Ascending aorta (tissue), 2 donors: ENCODE results near the gene PGPEP1. TPM values are rescaled to one million over a fixed set of nuclear protein-coding genes. Genes with fewer than 3 reads are reported as not detected.
A peak's percentile ranks its signal among the peaks of the same experiment; 100 is the strongest.

ENCODE experiments used
- DNase-seq, 2 donors: peaks; one replicate each; pipeline ENCODE4 v3.0.0-alpha.2; 2019; ENCODE audit warnings: low spot score in 2 of 2
- H3K27ac ChIP-seq, 2 donors: fragments of 200-600 bp; sonication (generic); one replicate each; pipeline ENCODE4 v1.5.1; 2016 to 2017; ENCODE audit warnings: mild to moderate bottlenecking in 1 of 2
- H3K27me3 ChIP-seq: fragments of 200-600 bp; sonication (generic); one replicate; pipeline ENCODE4 v1.5.1; 2017
- H3K36me3 ChIP-seq, 2 donors: fragments of 200-600 bp; sonication (generic); one replicate each; pipeline ENCODE4 v1.5.1; 2016
- H3K4me1 ChIP-seq, 2 donors: fragments of 200-600 bp; sonication (generic); one replicate each; pipeline ENCODE4 v1.5.1; 2016 to 2017; ENCODE audit warnings: mild to moderate bottlenecking in 1 of 2
- H3K4me3 ChIP-seq, 2 donors: fragments of 200-600 bp; sonication (generic); one replicate each; pipeline ENCODE4 v1.5.1; 2016 to 2017; ENCODE audit warnings: mild to moderate bottlenecking in 1 of 2
- H3K9me3 ChIP-seq, 2 donors: fragments of 200-600 bp; sonication (generic); one replicate each; pipeline ENCODE4 v1.5.1; 2016
- intact Hi-C: fragments of 100-400 bp; cut with DNase I; formaldehyde crosslinking; loops from one replicate; pipeline ENCODE4 v1.15.1; 2023
- total RNA-seq: library from RNA; depleted of rRNA; stranded (reverse); fragments of >200 nt; gene quantifications from one replicate; pipeline ENCODE4 v1.1.0, GENCODE V29; 2016
- TF ChIP-seq, protein P1 (sequence below), 3 experiments: fragments of 200-600 bp in 2 of 3; fragments of 450-650 bp in 1 of 3; sonication (generic) in 2 of 3; IDR thresholded peaks; one replicate each; pipeline ENCODE4 v1.5.1; 2016 to 2019; ENCODE audit warnings: antibody characterized with exemption in 3 of 3, mild to moderate bottlenecking in 1 of 3, moderate library complexity in 1 of 3

The PGPEP1 gene
- total RNA-seq, 1 donor from 2014 or later: 14.8 TPM

DNA sequence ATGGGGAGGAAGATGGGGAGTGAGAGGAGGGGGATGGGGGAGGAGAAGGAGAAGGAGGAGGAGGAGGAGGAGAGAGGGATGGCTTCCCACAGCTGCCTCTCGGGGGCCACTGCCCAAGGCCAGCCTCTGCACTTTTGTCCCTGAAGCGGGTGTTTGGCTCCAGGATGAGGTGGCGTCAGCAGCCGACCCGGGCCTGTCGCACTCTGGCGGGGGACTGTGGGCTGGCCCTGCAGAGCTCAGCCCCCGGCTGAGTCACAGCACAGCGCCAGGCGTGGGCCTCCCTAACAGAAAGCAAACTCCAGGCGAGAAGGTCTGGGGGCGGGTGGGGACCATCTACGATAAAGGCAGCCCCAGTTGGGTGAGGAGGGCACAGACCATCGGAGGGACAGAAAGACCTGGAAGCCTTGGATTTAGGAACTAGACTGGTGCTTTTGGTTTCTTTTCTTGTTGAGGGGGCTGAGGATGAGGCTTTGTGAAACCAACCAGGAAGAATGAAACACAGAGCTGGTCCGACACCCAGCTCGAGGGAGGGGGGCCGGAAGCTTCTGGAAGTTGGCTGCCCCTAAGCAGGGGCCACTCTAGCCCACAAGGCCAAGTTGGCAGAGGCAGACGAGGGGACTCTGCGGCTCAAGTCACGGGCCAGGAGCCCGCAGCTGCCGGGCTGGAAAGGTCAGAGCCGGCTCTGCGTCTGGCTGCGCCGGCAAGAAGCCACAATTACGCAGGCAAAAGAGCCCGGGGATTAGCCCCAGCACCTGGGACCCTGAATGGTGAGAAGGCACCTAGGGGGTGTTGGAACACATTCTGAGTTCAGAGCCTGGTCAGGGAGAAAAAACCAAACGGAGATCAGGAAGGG, 35.7 kb upstream of the PGPEP1 start:
- intact Hi-C loops: loop anchor here (1.0 kb wide), 2 partner anchors 12 to 19 kb away; partner anchors contain the start of gene LSM4
- H3K4me1 ChIP-seq: peaks cover 41 to 77% of the 10 kb centered on the region in 2 donors

DNA sequence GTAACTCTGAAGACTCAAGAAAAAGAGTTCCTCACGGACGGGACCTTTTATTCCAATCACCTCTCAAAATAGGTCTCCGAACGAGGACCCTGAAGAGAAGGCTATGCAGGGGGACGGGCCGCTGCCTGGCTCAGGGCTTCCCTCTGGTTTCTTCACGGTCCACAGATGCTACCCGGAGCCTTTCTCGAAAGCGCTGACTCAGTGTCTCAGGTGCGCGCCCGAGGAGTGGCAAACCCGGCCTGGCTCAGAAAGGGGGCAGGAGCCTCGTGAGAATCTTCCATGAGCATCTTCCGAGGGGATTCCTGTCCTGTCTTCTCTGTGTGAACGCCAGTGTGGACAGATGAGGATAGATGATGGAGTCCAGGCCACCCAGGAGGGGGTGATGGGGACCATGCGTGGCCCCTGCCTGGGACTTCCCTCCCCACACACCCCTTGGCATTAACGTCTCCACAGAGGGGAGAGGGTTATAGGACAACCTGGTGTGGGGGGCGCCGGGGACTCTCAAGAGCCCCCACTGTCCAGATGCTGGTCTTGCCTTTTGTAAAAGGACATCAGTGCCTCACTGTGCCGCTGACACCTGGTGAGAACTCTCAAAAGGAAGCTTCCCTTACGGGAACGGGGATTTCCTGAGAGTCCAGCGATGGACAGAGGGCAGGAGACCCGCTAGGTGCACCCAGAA, 34.0 kb upstream of the PGPEP1 start:
- DNase-seq: no peak
- peak overlapping the region; percentile 98 to 100 for H3K27ac ChIP-seq
- H3K4me1 ChIP-seq: peaks cover 34 to 65% of the 10 kb centered on the region in 2 donors
- H3K9me3 ChIP-seq: no peaks in the 10 kb centered on the region
- TF ChIP-seq, protein P1, sequence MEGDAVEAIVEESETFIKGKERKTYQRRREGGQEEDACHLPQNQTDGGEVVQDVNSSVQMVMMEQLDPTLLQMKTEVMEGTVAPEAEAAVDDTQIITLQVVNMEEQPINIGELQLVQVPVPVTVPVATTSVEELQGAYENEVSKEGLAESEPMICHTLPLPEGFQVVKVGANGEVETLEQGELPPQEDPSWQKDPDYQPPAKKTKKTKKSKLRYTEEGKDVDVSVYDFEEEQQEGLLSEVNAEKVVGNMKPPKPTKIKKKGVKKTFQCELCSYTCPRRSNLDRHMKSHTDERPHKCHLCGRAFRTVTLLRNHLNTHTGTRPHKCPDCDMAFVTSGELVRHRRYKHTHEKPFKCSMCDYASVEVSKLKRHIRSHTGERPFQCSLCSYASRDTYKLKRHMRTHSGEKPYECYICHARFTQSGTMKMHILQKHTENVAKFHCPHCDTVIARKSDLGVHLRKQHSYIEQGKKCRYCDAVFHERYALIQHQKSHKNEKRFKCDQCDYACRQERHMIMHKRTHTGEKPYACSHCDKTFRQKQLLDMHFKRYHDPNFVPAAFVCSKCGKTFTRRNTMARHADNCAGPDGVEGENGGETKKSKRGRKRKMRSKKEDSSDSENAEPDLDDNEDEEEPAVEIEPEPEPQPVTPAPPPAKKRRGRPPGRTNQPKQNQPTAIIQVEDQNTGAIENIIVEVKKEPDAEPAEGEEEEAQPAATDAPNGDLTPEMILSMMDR (IDR thresholded peaks at IDR 0.05): no peak
- intact Hi-C loops: no loop called here
- peak overlapping the region in 1 of 2 donors; percentile 44 for H3K4me3 ChIP-seq
- peaks cover 6% of the 10 kb centered on the region in 2 donors for H3K36me3 ChIP-seq
- H3K27me3 ChIP-seq: no peaks in the 10 kb centered on the region

More for the DNA sequence above, 35.7 kb upstream of the PGPEP1 start:
- peak; percentile 83 to 97 for DNase-seq
- H3K36me3 ChIP-seq: peaks cover 3 to 4% of the 10 kb centered on the region in 2 donors
- H3K27me3 ChIP-seq: no peaks in the 10 kb centered on the region
- H3K27ac ChIP-seq: peak overlapping the region; percentile 98 to 100
- TF ChIP-seq, protein P1 (IDR thresholded peaks at IDR 0.05): no peak
- no peaks in the 10 kb centered on the region for H3K9me3 ChIP-seq
- H3K4me3 ChIP-seq: peak overlapping the region; percentile 60

DNA sequence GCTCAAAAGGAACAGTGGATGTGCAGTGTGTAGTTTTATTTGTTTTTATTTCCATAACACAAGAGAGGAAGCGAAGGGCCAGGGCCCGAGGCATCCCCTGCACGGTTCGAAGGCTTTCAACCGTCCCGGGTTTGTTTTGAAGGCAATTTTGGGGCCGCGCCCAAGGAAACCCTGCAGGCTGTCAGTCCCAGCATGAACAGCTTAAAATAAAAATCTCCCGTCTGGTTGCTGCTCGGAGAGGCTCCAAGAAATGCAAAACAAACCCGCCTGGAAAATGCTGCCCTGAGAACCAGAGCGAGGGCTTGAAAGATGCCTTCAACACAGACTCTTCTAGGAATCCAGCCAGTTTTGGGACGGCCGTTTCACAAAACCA, 33.5 kb upstream of the PGPEP1 start:
- Histone ChIP-seq H3K27me3 (no peaks in the 10 kb centered on the region), H3K36me3 (peaks cover 7 to 9% of the 10 kb centered on the region in 2 donors), H3K27ac (peak overlapping the region; percentile 98 to 100), H3K4me1 (peaks cover 30 to 60% of the 10 kb centered on the region in 2 donors), H3K9me3 (no peaks in the 10 kb centered on the region), H3K4me3 (peak overlapping the region in 1 of 2 donors; percentile 44)
- intact Hi-C loops: no loop called here
- TF ChIP-seq, protein P1 (IDR thresholded peaks at IDR 0.05): no peak
- no peak for DNase-seq

DNA sequence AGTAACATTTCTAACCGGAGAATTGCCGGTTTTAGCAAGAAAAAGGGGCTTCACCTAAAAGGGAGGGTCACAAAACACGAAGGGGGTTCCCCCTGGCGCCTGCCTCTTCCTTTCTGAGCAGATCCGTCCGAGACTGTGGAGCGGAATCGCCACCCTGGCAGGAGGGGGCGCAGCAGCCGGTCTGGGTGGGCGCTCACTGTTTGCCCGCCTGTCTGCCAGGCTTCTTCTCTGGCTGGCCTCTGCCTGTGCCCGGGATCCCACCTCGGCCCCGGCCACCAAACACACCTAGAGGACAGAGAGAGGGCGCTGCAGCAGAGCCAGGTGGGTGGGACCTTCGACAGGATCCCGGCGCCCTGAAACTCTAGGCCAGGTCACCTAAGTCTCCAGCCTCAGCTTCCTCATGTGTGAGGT, 33.1 kb upstream of the PGPEP1 start:
- Histone ChIP-seq H3K27me3 (no peaks in the 10 kb centered on the region), H3K4me1 (peaks cover 30 to 56% of the 10 kb centered on the region in 2 donors), H3K4me3 (peak overlapping the region; percentile 12 to 44), H3K36me3 (peaks cover 11 to 13% of the 10 kb centered on the region in 2 donors), H3K9me3 (no peaks in the 10 kb centered on the region), H3K27ac (peak overlapping the region; percentile 98 to 100)
- TF ChIP-seq, protein P1 (IDR thresholded peaks at IDR 0.05): peak in 2 of 3 experiments; percentile 21 to 52
- no peak for DNase-seq
- intact Hi-C loops: no loop called here

DNA sequence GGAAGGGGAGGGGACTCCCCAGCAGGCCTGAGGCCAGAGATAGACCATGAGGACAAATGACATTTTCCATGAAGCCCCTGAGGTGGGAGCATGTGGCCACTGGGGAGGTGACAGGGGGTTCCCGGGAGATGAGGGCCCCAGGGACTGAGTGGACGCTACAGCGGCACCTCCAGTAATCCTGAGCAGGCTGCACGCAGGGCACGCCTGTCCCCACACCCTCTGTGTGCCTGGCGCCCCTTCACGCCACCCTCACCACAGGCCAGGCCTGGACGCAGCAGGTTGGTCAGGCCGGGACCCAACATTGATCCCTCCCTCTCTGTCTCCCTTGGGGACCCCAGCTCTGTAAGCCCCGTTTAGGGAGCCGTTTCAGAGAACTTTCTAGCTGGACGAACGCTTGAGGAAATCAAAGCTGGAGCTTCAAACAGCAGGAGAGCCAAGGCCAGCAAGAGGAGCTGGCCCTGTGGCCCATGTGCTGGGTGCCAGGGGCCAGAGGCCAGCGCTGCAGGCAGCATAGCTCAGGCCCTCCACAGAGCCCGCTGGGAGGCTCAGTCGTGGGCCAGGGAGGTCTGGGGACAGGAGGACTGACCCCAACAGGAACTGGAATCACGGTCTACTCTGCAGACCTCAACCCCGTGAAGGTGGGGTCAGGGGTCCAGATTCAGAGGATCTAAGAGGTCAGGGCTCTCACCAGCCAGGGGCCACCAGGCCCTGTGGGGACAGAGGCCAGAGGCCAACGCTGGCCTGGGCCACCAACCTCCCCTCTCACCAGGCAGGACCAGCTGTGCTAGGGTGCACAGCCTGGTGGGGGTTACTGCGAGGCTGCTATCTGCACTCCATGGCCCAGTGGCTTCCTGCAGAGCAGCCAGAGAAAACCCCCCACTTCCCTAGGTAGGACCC, 32.1 kb upstream of the PGPEP1 start:
- intact Hi-C loops: no loop called here
- peaks cover 27 to 51% of the 10 kb centered on the region in 2 donors for H3K4me1 ChIP-seq

More for the DNA sequence above, 32.1 kb upstream of the PGPEP1 start:
- H3K27me3 ChIP-seq: no peaks in the 10 kb centered on the region
- TF ChIP-seq, protein P1 (IDR thresholded peaks at IDR 0.05): no peak
- peaks cover 12 to 18% of the 10 kb centered on the region in 2 donors for H3K36me3 ChIP-seq
- H3K4me3 ChIP-seq: no peak overlapping the region
- DNase-seq: no peak
- H3K9me3 ChIP-seq: no peaks in the 10 kb centered on the region
- peak overlapping the region; percentile 98 to 100 for H3K27ac ChIP-seq
